WTC11 (cell line): ENCODE data around the gene TOM1L2. TPM values are rescaled to one million over a fixed set of nuclear protein-coding genes. Genes with fewer than 3 reads are reported as not detected.

Experiments
- ATAC-seq: fragments of 200-7000 bp; cut with Tn5 transposase; 2 replicates; pipeline ENCODE4 v1.10.0; 2021; ENCODE audit warnings: mild to moderate bottlenecking, moderate library complexity
- CTCF ChIA-PET: fragments of 300-600 bp; sonication (Branson Sonifier 250); formaldehyde crosslinking; loops from one replicate; lab custom pipeline; 2021; ENCODE audit warnings: antibody characterized with exemption; lab: Charles Lee
- POLR2A ChIA-PET: fragments of 350-600 bp; sonication (Branson Sonifier 250); formaldehyde crosslinking; loops from one replicate; lab custom pipeline; 2021; ENCODE audit warnings: antibody characterized with exemption; lab: Charles Lee
- DNase-seq: peaks from one replicate; pipeline ENCODE4 v3.0.0; 2021; ENCODE audit warnings: low spot score
- H3K27ac Mint-ChIP-seq: 2 replicates; pipeline ENCODE4 v1.8.0; 2021; ENCODE audit warnings: mixed read lengths
- H3K27me3 Mint-ChIP-seq: 2 replicates; pipeline ENCODE4 v1.8.0; 2021; ENCODE audit warnings: low read depth, mild to moderate bottlenecking, moderate library complexity, mixed read lengths
- H3K36me3 Mint-ChIP-seq: 2 replicates; pipeline ENCODE4 v1.8.0; 2021; ENCODE audit warnings: mixed read lengths
- H3K4me1 Mint-ChIP-seq: 2 replicates; pipeline ENCODE4 v1.8.0; 2022; ENCODE audit warnings: mixed read lengths
- H3K4me3 Mint-ChIP-seq: 2 replicates; pipeline ENCODE4 v1.8.0; 2021; ENCODE audit warnings: mild to moderate bottlenecking, moderate library complexity, mixed read lengths
- H3K9me3 Mint-ChIP-seq: 2 replicates; pipeline ENCODE4 v1.8.0; 2021; ENCODE audit warnings: mixed read lengths
- AR ChIP-seq: fragments of 250-450 bp; sonication (Bioruptor Pico); IDR thresholded peaks from 2 replicates; pipeline ENCODE4 v1.9.0; 2021; ENCODE audit warnings: mild to moderate bottlenecking
- ATF2 ChIP-seq: sonication (generic); formaldehyde crosslinking; IDR thresholded peaks from 2 replicates; pipeline ENCODE4 v1.8.1; 2022; ENCODE audit warnings: low read depth, missing genetic modification reagents, borderline replicate concordance
- CBFB ChIP-seq: sonication (generic); formaldehyde crosslinking; IDR thresholded peaks from 2 replicates; pipeline ENCODE4 v1.8.1; 2022; ENCODE audit warnings: mild to moderate bottlenecking, low read depth, missing genetic modification reagents
- CREB1 ChIP-seq: sonication (generic); formaldehyde crosslinking; IDR thresholded peaks from 2 replicates; pipeline ENCODE4 v1.8.0; 2023; ENCODE audit warnings: mild to moderate bottlenecking, missing genetic modification reagents
- E2F5 ChIP-seq: sonication (generic); formaldehyde crosslinking; IDR thresholded peaks from 2 replicates; pipeline ENCODE4 v1.8.1; 2022; ENCODE audit warnings: mild to moderate bottlenecking, moderate library complexity, missing genetic modification reagents
- ELF4 ChIP-seq: sonication (generic); formaldehyde crosslinking; IDR thresholded peaks from 2 replicates; pipeline ENCODE4 v1.8.1; 2022; ENCODE audit warnings: low read depth, mild to moderate bottlenecking, moderate library complexity, missing genetic modification reagents
- ERG ChIP-seq: fragments of 250-450 bp; sonication (Bioruptor Pico); IDR thresholded peaks from 2 replicates; pipeline ENCODE4 v1.8.0; 2021; ENCODE audit warnings: mild to moderate bottlenecking
- ESRRA ChIP-seq: sonication (generic); formaldehyde crosslinking; IDR thresholded peaks from 2 replicates; pipeline ENCODE4 v1.8.1; 2022; ENCODE audit warnings: mild to moderate bottlenecking, missing genetic modification reagents, borderline replicate concordance
- ETV6 ChIP-seq: sonication (generic); formaldehyde crosslinking; IDR thresholded peaks from 2 replicates; pipeline ENCODE4 v1.8.1; 2022; ENCODE audit warnings: mild to moderate bottlenecking, missing genetic modification reagents
- FOXK1 ChIP-seq: sonication (generic); formaldehyde crosslinking; IDR thresholded peaks from 2 replicates; pipeline ENCODE4 v1.8.0; 2022; ENCODE audit warnings: mild to moderate bottlenecking, moderate library complexity, missing genetic modification reagents
- FOXP1 ChIP-seq: sonication (generic); formaldehyde crosslinking; IDR thresholded peaks from 2 replicates; pipeline ENCODE4 v1.8.0; 2022; ENCODE audit warnings: missing genetic modification reagents, mild to moderate bottlenecking, moderate library complexity, borderline replicate concordance
- HMGXB4 ChIP-seq: sonication (generic); formaldehyde crosslinking; IDR thresholded peaks from 2 replicates; pipeline ENCODE4 v1.8.1; 2023; ENCODE audit warnings: mild to moderate bottlenecking, moderate library complexity, missing genetic modification reagents
- IRF1 ChIP-seq: sonication (generic); formaldehyde crosslinking; IDR thresholded peaks from 2 replicates; pipeline ENCODE4 v1.8.0; 2023; ENCODE audit warnings: missing genetic modification reagents
- IRF2 ChIP-seq: sonication (generic); formaldehyde crosslinking; IDR thresholded peaks from 2 replicates; pipeline ENCODE4 v1.8.0; 2022; ENCODE audit warnings: low read depth, missing genetic modification reagents, borderline replicate concordance
- OVOL2 ChIP-seq: fragments of 250-450 bp; sonication (Bioruptor Pico); IDR thresholded peaks from 2 replicates; pipeline ENCODE4 v1.9.0; 2021; ENCODE audit warnings: mild to moderate bottlenecking, borderline replicate concordance
- PRRX2 ChIP-seq: fragments of 250-450 bp; sonication (Bioruptor Pico); IDR thresholded peaks from 2 replicates; pipeline ENCODE4 v1.8.0; 2021; ENCODE audit warnings: mild to moderate bottlenecking
- SP1 ChIP-seq: sonication (generic); formaldehyde crosslinking; conservative IDR thresholded peaks from 2 replicates; pipeline ENCODE4 v1.8.1; 2022; ENCODE audit warnings: missing genetic modification reagents
- TEAD4 ChIP-seq: sonication (generic); formaldehyde crosslinking; IDR thresholded peaks from 2 replicates; pipeline ENCODE4 v1.8.0; 2022; ENCODE audit warnings: mild to moderate bottlenecking, missing genetic modification reagents
- USF1 ChIP-seq: sonication (generic); formaldehyde crosslinking; IDR thresholded peaks from 2 replicates; pipeline ENCODE4 v1.8.0; 2022; ENCODE audit warnings: mild to moderate bottlenecking, missing genetic modification reagents
- ZBTB21 ChIP-seq: sonication (generic); formaldehyde crosslinking; IDR thresholded peaks from 2 replicates; pipeline ENCODE4 v1.8.1; 2023; ENCODE audit warnings: mild to moderate bottlenecking, missing genetic modification reagents, borderline replicate concordance
- ZNF396 ChIP-seq: fragments of 250-450 bp; sonication (Bioruptor Pico); IDR thresholded peaks from 2 replicates; pipeline ENCODE4 v1.8.0; 2021; ENCODE audit warnings: mild to moderate bottlenecking, moderate library complexity, borderline replicate concordance
- ZNF416 ChIP-seq: fragments of 250-450 bp; sonication (Bioruptor Pico); IDR thresholded peaks from 2 replicates; pipeline ENCODE4 v1.9.0; 2021; ENCODE audit warnings: mild to moderate bottlenecking, inconsistent platforms
- ZNF671 ChIP-seq: fragments of 250-450 bp; sonication (Bioruptor Pico); IDR thresholded peaks from 2 replicates; pipeline ENCODE4 v1.8.0; 2021; ENCODE audit warnings: mild to moderate bottlenecking
- total RNA-seq: library from RNA; stranded (reverse); gene quantifications from 3 replicates; pipeline ENCODE4 v1.2.3, GENCODE V29; 2021

The TOM1L2 gene
- total RNA-seq, 1 experiment from 2014 or later = 6.4 TPM

- peak within 1 kb of the TSS; percentile 100 for H3K27ac Mint-ChIP-seq
- no peak for TF ChIP-seq ZNF671 (CRISPR knock-in tag)
- TF ChIP-seq E2F5 (CRISPR knock-in tag) = 0 out of 2 replicates have a peak, but pooled peaks have one; percentile 23
- 0 out of 2 replicates have a peak, but pooled peaks have one; percentile 5 for TF ChIP-seq SP1 (CRISPR knock-in tag)
- no peak for TF ChIP-seq FOXK1 (CRISPR knock-in tag)
- TF ChIP-seq ZNF416 (CRISPR knock-in tag) = 0 out of 2 replicates have a peak, but pooled peaks have one; percentile 7
- peak; percentile 64; the same call in 1 of the 2 replicates for TF ChIP-seq ESRRA
- TF ChIP-seq HMGXB4 (CRISPR knock-in tag) = peak; percentile 29; the same call in 1 of the 2 replicates
- TF ChIP-seq, all 79 proteins: peak for 5
- peak; percentile 49 for ATAC-seq
- Mint-ChIP-seq H3K27me3 (no peaks in the 10 kb centered on the region), H3K4me1 (peaks cover 73% of the 10 kb centered on the region), H3K4me3 (peak within 1 kb of the TSS; percentile 69), H3K36me3 (peaks cover 21% of the 10 kb centered on the region), H3K9me3 (no peaks in the 10 kb centered on the region)
- peak; percentile 87 for DNase-seq
- ChIA-PET CTCF (interaction anchor here (0.8 to 3.6 kb wide), 16 partner anchors 9 to 340 kb away, joined by 3 to 37 read pairs (median 4); no protein-coding TSS in a partner anchor), POLR2A (interaction anchor here (0.9 to 4.8 kb wide), 19 partner anchors 9 to 137 kb away, joined by 3 to 137 read pairs (median 6); no protein-coding TSS in a partner anchor)
These were observed 135.3 kb downstream of the TOM1L2 start, which contains the start of gene SREBF1 for GRCh38 chr17:17836818-17837379. SREBF1 (minus strand) TSS chr17:17836986; CDS start chr17:17836817, 169 bp downstream.

GRCh38 chr17:17836250-17836817, 135.9 kb downstream of the TOM1L2 start:
- no peaks in the 10 kb centered on the region for H3K27me3 Mint-ChIP-seq
- ChIA-PET CTCF (interaction anchor here (0.6 to 3.6 kb wide), 17 partner anchors 8 to 339 kb away, joined by 3 to 37 read pairs (median 4); no protein-coding TSS in a partner anchor), POLR2A (interaction anchor here (0.6 to 4.8 kb wide), 24 partner anchors 10 to 136 kb away, joined by 3 to 137 read pairs (median 5); partner anchors contain the start of gene TOM1L2)
- H3K27ac Mint-ChIP-seq = peak overlapping the region; percentile 94
- H3K9me3 Mint-ChIP-seq = no peaks in the 10 kb centered on the region
- ATAC-seq (peak; percentile 53), DNase-seq (peak; percentile 98)
- H3K4me1 Mint-ChIP-seq = peaks cover 70% of the 10 kb centered on the region
- peaks cover 21% of the 10 kb centered on the region for H3K36me3 Mint-ChIP-seq
- H3K4me3 Mint-ChIP-seq = peak overlapping the region; percentile 69
- TF ChIP-seq USF1 (CRISPR knock-in tag) = peak; percentile 48; the same call in 1 of the 2 replicates
- peak; percentile 65; the same call in 1 of the 2 replicates for TF ChIP-seq FOXP1 (CRISPR knock-in tag)
- TF ChIP-seq CREB1 = peak; percentile 85; the same call in 1 of the 2 replicates
- no peak for TF ChIP-seq TEAD4 (CRISPR knock-in tag)
- TF ChIP-seq PRRX2 (CRISPR knock-in tag) = peak; percentile 49; the same call in 1 of the 2 replicates
- TF ChIP-seq ESRRA = no peak
- TF ChIP-seq ATF2 (CRISPR knock-in tag) = no peak
- TF ChIP-seq ZBTB21 (CRISPR knock-in tag) = peak; percentile 81; the same call in 1 of the 2 replicates
- no peak for TF ChIP-seq ZNF396 (CRISPR knock-in tag)
- TF ChIP-seq IRF2 (CRISPR knock-in tag) = no peak; the same call in 1 of the 2 replicates
- TF ChIP-seq CBFB (CRISPR knock-in tag) = no peak
- TF ChIP-seq IRF1 (CRISPR knock-in tag) = peak; percentile 69; the same call in 1 of the 2 replicates
- TF ChIP-seq OVOL2 = 0 out of 2 replicates have a peak, but pooled peaks have one; percentile 46
- TF ChIP-seq ERG (CRISPR knock-in tag) = 0 out of 2 replicates have a peak, but pooled peaks have one; percentile 47
- no peak for TF ChIP-seq AR (CRISPR knock-in tag)
- TF ChIP-seq ETV6 (CRISPR knock-in tag) = peak; percentile 96
- 0 out of 2 replicates have a peak, but pooled peaks have one; percentile 10 for TF ChIP-seq ELF4 (CRISPR knock-in tag)
